ENCODE data around the gene STK17A. TPM values are rescaled to one million over a fixed set of nuclear protein-coding genes. Genes with fewer than 3 reads are reported as not detected.
A peak's percentile ranks its signal among the peaks of the same experiment; 100 is the strongest.

STK17A gene
- total RNA-seq, 1 experiment from 2014 or later = 9.8 TPM

DNA sequence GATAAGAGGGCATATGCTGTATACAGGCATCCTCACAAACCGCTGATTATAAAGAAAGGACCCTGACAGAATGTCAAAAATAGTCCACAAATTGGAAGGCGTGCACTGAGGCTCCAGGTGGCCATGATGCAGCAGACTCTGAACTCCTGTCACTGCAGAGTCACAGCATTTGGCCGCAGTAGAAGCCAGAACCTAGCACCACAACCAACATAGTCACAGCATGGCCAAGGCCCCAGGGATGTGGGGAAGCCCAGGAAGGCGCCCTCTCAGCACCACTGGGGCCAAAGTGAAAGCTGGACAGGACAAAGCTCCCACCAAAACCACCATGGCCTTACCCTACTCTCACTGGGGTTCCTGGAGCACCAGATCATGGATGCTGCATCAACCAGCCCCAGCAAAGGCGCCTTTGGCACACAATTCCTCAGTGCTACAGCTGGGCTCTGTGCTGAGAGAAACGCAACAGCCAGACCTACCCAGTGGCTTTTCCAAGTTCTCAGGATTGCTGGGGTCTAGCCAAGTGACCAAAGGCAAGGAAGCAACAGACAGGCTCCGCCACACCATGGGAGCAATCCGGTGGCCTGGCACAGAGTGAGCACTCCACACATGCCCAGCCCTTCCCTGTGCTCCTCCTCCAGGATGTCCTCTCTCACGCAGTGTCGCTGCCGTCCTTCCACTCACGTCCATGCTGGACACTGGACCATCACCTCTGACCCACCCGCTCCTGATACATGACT, 60.2 kb downstream of the STK17A start:
- H2AK5ac ChIP-seq (ENCODE audit: insufficient read length, low read length) = no peak overlapping the region
- no peaks in the 10 kb centered on the region for H4K20me1 ChIP-seq (ENCODE audit: control insufficient read depth, insufficient read depth, insufficient read length)
- no peak overlapping the region for H3K27ac ChIP-seq (ENCODE audit: insufficient read length, low read depth, low read length)
- no peak overlapping the region for H2BK5ac ChIP-seq (ENCODE audit: insufficient read length, low read length)
- no peaks in the 10 kb centered on the region for H3K23me2 ChIP-seq (ENCODE audit: insufficient read length, low read depth, low read length, poor library complexity, severe bottlenecking)
- no peak overlapping the region for H3K9ac ChIP-seq (ENCODE audit: extremely low read depth, insufficient read length, low read length)
- no peak overlapping the region for H2AFZ ChIP-seq (ENCODE audit: low read length)
- H4K5ac ChIP-seq (ENCODE audit: insufficient read length, low read depth, low read length) = no peak overlapping the region
- no peak overlapping the region for H3T11ph ChIP-seq (ENCODE audit: low read length)
- peak overlapping the region in 2 of 3 experiments; percentile 59 to 83; a peak in 5 of 7 replicates for H3K27ac Mint-ChIP-seq
- H3K4me3 Mint-ChIP-seq = no peak overlapping the region
- H3K27me3 Mint-ChIP-seq (ENCODE audit: low read depth) = no peaks in the 10 kb centered on the region
- H2BK15ac ChIP-seq (ENCODE audit: low read depth, low read length) = no peak overlapping the region
- H2BK120ac ChIP-seq (ENCODE audit: low read depth, low read length, poor library complexity, severe bottlenecking) = no peak overlapping the region
- no peak overlapping the region for H3K4ac ChIP-seq (ENCODE audit: low read depth, low read length)
- no peak overlapping the region for H3K56ac ChIP-seq (ENCODE audit: insufficient read length, low read depth, low read length)
- H3K27me3 ChIP-seq (ENCODE audit: insufficient read depth, low read length) = no peaks in the 10 kb centered on the region
- no peak for DNase-seq
- no peak overlapping the region for H4K8ac ChIP-seq (replicated peaks; ENCODE audit: insufficient read length, low read depth, low read length)
- peaks cover 26 to 30% of the 10 kb centered on the region in 2 experiments for H3K4me1 Mint-ChIP-seq
- peaks cover 8% of the 10 kb centered on the region; the same call in 1 of the 2 replicates for H3K4me1 ChIP-seq (ENCODE audit: insufficient read depth, low read length)
- H2BK12ac ChIP-seq (ENCODE audit: insufficient read length, low read depth, low read length) = no peak overlapping the region
- H4K91ac ChIP-seq (ENCODE audit: insufficient read length, low read depth, low read length) = no peak overlapping the region
- WGBS (ENCODE audit: extremely low coverage, insufficient read length, low lambda C conversion rate) = no CpG with 5 or more reads among the region's 13 CpGs
- no peak overlapping the region for H3K23ac ChIP-seq (ENCODE audit: insufficient read length, low read depth, low read length)
- H2BK20ac ChIP-seq (ENCODE audit: low read depth, low read length, poor library complexity, severe bottlenecking) = no peak overlapping the region
- no peak overlapping the region for H3K14ac ChIP-seq (ENCODE audit: insufficient read depth, low read length)
- H3K79me1 ChIP-seq (ENCODE audit: insufficient read depth, low read depth, low read length, poor library complexity, severe bottlenecking) = no peaks in the 10 kb centered on the region
- H3K79me2 ChIP-seq (ENCODE audit: insufficient read depth, low read length) = peaks cover 2% of the 10 kb centered on the region; the same call in 1 of the 2 replicates
- no peaks in the 10 kb centered on the region for H3K9me3 Mint-ChIP-seq
- TF ChIP-seq, protein P1, sequence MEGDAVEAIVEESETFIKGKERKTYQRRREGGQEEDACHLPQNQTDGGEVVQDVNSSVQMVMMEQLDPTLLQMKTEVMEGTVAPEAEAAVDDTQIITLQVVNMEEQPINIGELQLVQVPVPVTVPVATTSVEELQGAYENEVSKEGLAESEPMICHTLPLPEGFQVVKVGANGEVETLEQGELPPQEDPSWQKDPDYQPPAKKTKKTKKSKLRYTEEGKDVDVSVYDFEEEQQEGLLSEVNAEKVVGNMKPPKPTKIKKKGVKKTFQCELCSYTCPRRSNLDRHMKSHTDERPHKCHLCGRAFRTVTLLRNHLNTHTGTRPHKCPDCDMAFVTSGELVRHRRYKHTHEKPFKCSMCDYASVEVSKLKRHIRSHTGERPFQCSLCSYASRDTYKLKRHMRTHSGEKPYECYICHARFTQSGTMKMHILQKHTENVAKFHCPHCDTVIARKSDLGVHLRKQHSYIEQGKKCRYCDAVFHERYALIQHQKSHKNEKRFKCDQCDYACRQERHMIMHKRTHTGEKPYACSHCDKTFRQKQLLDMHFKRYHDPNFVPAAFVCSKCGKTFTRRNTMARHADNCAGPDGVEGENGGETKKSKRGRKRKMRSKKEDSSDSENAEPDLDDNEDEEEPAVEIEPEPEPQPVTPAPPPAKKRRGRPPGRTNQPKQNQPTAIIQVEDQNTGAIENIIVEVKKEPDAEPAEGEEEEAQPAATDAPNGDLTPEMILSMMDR (conservative IDR thresholded peaks at IDR 0.05) = no peak
- H3K18ac ChIP-seq (ENCODE audit: insufficient read length, low read depth, low read length) = no peak overlapping the region
- no peak overlapping the region for H3K4me2 ChIP-seq (ENCODE audit: insufficient read depth, insufficient read length, low read length)
- peaks cover 35 to 77% (median 75%) of the 10 kb centered on the region in 3 experiments; a peak in 6 of 7 replicates for H3K36me3 Mint-ChIP-seq (ENCODE audit: insufficient read depth in 1 of 3, low read depth in 3 of 3)
- H3K9me3 ChIP-seq (ENCODE audit: control insufficient read depth, low read depth, low read length) = no peaks in the 10 kb centered on the region

All from H9 (cell line).